Endothelial cell of umbilical vein (primary cell): Measurements from ENCODE around the gene GSN.

Source experiments
- EZH2 ChIP-seq: IDR thresholded peaks from 2 replicates; pipeline ENCODE4 v1.6.1; 2012; ENCODE audit warnings: borderline replicate concordance, low read depth, mild to moderate bottlenecking, moderate library complexity, low read length, inconsistent platforms; ENCODE audit not compliant: severe bottlenecking
- JUN ChIP-seq: IDR thresholded peaks from 2 replicates; pipeline ENCODE4 v1.6.1; 2011; ENCODE audit warnings: borderline replicate concordance, low read depth; ENCODE audit not compliant: insufficient read length, insufficient read depth
- MYC ChIP-seq: IDR thresholded peaks from one replicate; pipeline ENCODE4 v1.6.1; 2011; ENCODE audit warnings: mild to moderate bottlenecking, low read depth, low read length
- POLR2A ChIP-seq: IDR thresholded peaks from 2 replicates; pipeline ENCODE4 v1.6.1; 2012; ENCODE audit warnings: low read depth, mild to moderate bottlenecking, control low read depth, low read length
- POLR2AphosphoS5 ChIP-seq: IDR thresholded peaks from 2 replicates; pipeline ENCODE4 v1.6.1; 2012; ENCODE audit warnings: low read depth, mild to moderate bottlenecking, control low read depth, low read length, moderate library complexity; ENCODE audit not compliant: insufficient read depth
- TF ChIP-seq, protein P1 (sequence below), 2 donors: IDR thresholded peaks; 1 replicate in 1 of 2; 2 replicates in 1 of 2; pipeline ENCODE4 v1.5.1; 2011; ENCODE audit warnings: low read length in 2 of 2, mild to moderate bottlenecking in 2 of 2, moderate library complexity in 2 of 2, control low read depth in 1 of 2, inconsistent platforms in 1 of 2, low read depth in 1 of 2; ENCODE audit not compliant: insufficient read depth in 1 of 2; ENCODE audit errors: extremely low read depth in 1 of 2
- TF ChIP-seq, protein P2 (sequence below): IDR thresholded peaks from 2 replicates; pipeline ENCODE4 v1.6.1; 2011; ENCODE audit not compliant: insufficient read depth, insufficient read length

DNA sequence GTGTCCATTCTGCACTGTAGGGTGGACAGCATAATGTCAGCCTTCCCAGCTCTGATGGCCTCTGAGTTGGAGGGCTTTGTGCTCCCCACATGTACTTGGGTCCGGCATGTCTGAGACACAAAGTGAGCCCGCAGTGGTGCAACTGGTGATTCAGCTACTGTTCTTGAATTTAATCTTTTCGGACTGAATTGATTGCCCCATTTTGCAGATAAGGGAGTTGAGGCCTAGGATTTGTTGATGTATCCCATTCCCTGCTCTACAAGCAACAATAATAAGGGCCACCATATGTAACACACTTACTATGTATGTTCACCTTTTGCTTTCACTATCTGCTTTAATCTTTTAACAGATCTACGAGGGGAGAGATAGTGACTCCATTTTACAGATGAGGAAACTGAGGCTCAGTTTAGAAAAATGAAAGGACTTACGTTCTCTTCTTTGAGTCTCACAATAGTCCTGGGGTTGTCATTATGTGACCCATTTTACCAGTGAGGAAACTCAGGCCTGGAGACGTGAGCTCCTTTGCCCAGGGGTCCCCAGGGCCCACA, 4.5 kb downstream of the GSN start:
- TF ChIP-seq, protein P1, sequence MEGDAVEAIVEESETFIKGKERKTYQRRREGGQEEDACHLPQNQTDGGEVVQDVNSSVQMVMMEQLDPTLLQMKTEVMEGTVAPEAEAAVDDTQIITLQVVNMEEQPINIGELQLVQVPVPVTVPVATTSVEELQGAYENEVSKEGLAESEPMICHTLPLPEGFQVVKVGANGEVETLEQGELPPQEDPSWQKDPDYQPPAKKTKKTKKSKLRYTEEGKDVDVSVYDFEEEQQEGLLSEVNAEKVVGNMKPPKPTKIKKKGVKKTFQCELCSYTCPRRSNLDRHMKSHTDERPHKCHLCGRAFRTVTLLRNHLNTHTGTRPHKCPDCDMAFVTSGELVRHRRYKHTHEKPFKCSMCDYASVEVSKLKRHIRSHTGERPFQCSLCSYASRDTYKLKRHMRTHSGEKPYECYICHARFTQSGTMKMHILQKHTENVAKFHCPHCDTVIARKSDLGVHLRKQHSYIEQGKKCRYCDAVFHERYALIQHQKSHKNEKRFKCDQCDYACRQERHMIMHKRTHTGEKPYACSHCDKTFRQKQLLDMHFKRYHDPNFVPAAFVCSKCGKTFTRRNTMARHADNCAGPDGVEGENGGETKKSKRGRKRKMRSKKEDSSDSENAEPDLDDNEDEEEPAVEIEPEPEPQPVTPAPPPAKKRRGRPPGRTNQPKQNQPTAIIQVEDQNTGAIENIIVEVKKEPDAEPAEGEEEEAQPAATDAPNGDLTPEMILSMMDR (IDR thresholded peaks at IDR 0.05; ENCODE audit: extremely low read depth in 1 of 2, insufficient read depth in 1 of 2, low read depth in 1 of 2, low read length in 2 of 2), result no peak
- no peak for TF ChIP-seq EZH2
- no peak for TF ChIP-seq POLR2AphosphoS5
- no peak for TF ChIP-seq POLR2A
- TF ChIP-seq, protein P2, sequence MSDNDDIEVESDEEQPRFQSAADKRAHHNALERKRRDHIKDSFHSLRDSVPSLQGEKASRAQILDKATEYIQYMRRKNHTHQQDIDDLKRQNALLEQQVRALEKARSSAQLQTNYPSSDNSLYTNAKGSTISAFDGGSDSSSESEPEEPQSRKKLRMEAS, result no peak
- no peak for TF ChIP-seq JUN
- no peak for TF ChIP-seq MYC
